SK-N-SH (cell line): ENCODE data around the gene SAMD4B. TPM values are rescaled to one million over a fixed set of nuclear protein-coding genes. Genes with fewer than 3 reads are reported as not detected.

Experiments
- CTCF ChIA-PET: fragments of 300-600, 350-600 bp; formaldehyde crosslinking; extraction: SDS; loops from one replicate; lab custom pipeline; 2021; lab: Yijun Ruan, JAX
- POLR2A ChIA-PET: fragments of 350-600 bp; sonication (Branson Sonifier 250); formaldehyde crosslinking; extraction: SDS; loops from one replicate; lab custom pipeline; 2020; ENCODE audit warnings: antibody characterized with exemption, inconsistent platforms; lab: Yijun Ruan, JAX
- DNase-seq: peaks from one replicate; pipeline ENCODE4 v3.0.0; 2012
- H2AFZ ChIP-seq: fragments of 200-600 bp; sonication (generic); 2 replicates; pipeline ENCODE4 v1.8.1; 2016; ENCODE audit warnings: antibody characterized with exemption, mild to moderate bottlenecking, low read depth
- H3F3A ChIP-seq: fragments of 200-600 bp; sonication (generic); replicated peaks from 2 replicates; pipeline ENCODE3; 2016; ENCODE audit warnings: antibody characterized with exemption, mild to moderate bottlenecking; ENCODE audit not compliant: insufficient read depth
- H3K27ac ChIP-seq, 2 experiments: fragments of 200-500 bp in 1 of 2; fragments of 200-600 bp in 1 of 2; sonication (Bioruptor generic) in 1 of 2; sonication (generic), shearing (Covaris generic) in 1 of 2; 2 replicates each; pipeline versions ENCODE4 v1.5.1 to v1.6.1; 2014 to 2016; ENCODE audit warnings: low read depth in 2 of 2, inconsistent platforms in 1 of 2, low read length in 1 of 2, mild to moderate bottlenecking in 1 of 2, mixed read lengths in 1 of 2
- H3K27me3 ChIP-seq: fragments of 200-600 bp; sonication (generic), shearing (Covaris generic); 2 replicates; pipeline ENCODE4 v1.6.1; 2016; ENCODE audit warnings: mixed run types; ENCODE audit not compliant: insufficient read depth
- H3K36me3 ChIP-seq, 2 experiments: fragments of 200-500 bp in 1 of 2; fragments of 200-600 bp in 1 of 2; sonication (Bioruptor generic) in 1 of 2; sonication (generic) in 1 of 2; replicated peaks in 1 of 2; 2 replicates each; pipeline versions ENCODE3 to v1.5.1; 2014 to 2016; ENCODE audit warnings: low read length in 1 of 2, mild to moderate bottlenecking in 1 of 2; ENCODE audit not compliant: insufficient read depth in 2 of 2, control insufficient read depth in 1 of 2
- H3K4me1 ChIP-seq, 2 experiments: fragments of 200-500 bp in 1 of 2; fragments of 200-600 bp in 1 of 2; sonication (Bioruptor generic) in 1 of 2; sonication (generic), shearing (Covaris generic) in 1 of 2; 2 replicates each; pipeline versions ENCODE4 v1.5.1 to v1.6.1; 2014 to 2016; ENCODE audit warnings: low read depth in 1 of 2, low read length in 1 of 2, mixed run types in 1 of 2; ENCODE audit not compliant: insufficient read depth in 2 of 2, control insufficient read depth in 1 of 2
- H3K4me2 ChIP-seq: fragments of 200-600 bp; sonication (generic), shearing (Covaris generic); 2 replicates; pipeline ENCODE4 v1.6.1; 2017; ENCODE audit warnings: mixed run types
- H3K4me3 ChIP-seq, 2 experiments: fragments of 200-500 bp in 1 of 2; fragments of 200-600 bp in 1 of 2; sonication (Bioruptor generic) in 1 of 2; sonication (generic), shearing (Covaris generic) in 1 of 2; 2 replicates each; pipeline versions ENCODE4 v1.5.1 to v1.8.1; 2014 to 2016; ENCODE audit warnings: low read depth in 2 of 2, inconsistent platforms in 1 of 2, low read length in 1 of 2, mild to moderate bottlenecking in 1 of 2, mixed read lengths in 1 of 2, moderate library complexity in 1 of 2
- H3K79me2 ChIP-seq: fragments of 200-600 bp; sonication (generic); 2 replicates; pipeline ENCODE4 v1.8.1; 2017; ENCODE audit warnings: mild to moderate bottlenecking; ENCODE audit not compliant: insufficient read depth
- H3K9ac ChIP-seq: fragments of 200-600 bp; sonication (generic); 2 replicates; pipeline ENCODE4 v1.6.1; 2017; ENCODE audit warnings: mixed run types
- H3K9me2 ChIP-seq: fragments of 200-600 bp; sonication (generic); 2 replicates; pipeline ENCODE4 v1.6.1; 2017; ENCODE audit warnings: mixed run types
- H3K9me3 ChIP-seq: fragments of 200-600 bp; sonication (generic); 2 replicates; pipeline ENCODE4 v1.6.1; 2017; ENCODE audit warnings: mixed run types, mild to moderate bottlenecking, moderate library complexity
- H4K20me1 ChIP-seq: fragments of 200-600 bp; sonication (generic); 2 replicates; pipeline ENCODE4 v1.6.1; 2017; ENCODE audit warnings: mild to moderate bottlenecking, mixed run types; ENCODE audit not compliant: insufficient read depth
- CHD2 ChIP-seq: fragments of 150-350 bp; IDR thresholded peaks from 2 replicates; pipeline ENCODE4 v1.6.1; 2018; ENCODE audit warnings: low read length; ENCODE audit not compliant: partially characterized antibody
- ELF1 ChIP-seq: IDR thresholded peaks from 2 replicates; pipeline ENCODE4 v1.4.0; 2012
- EZH2phosphoT487 ChIP-seq: fragments of 200-600 bp; sonication (generic); IDR thresholded peaks from 2 replicates; pipeline ENCODE4 v1.6.1; 2017; ENCODE audit warnings: low read depth, mixed run types, mild to moderate bottlenecking, antibody characterized with exemption, moderate library complexity, borderline replicate concordance
- FOSL2 ChIP-seq: IDR thresholded peaks from 2 replicates; pipeline ENCODE4 v1.4.0; 2012; ENCODE audit warnings: low read depth, mild to moderate bottlenecking, moderate library complexity, borderline replicate concordance
- FOXJ3 ChIP-seq: sonication (generic); formaldehyde crosslinking; IDR thresholded peaks from 2 replicates; pipeline ENCODE4 v1.5.1; 2020; ENCODE audit warnings: mild to moderate bottlenecking, missing genetic modification reagents
- GABPA ChIP-seq: IDR thresholded peaks from 2 replicates; pipeline ENCODE4 v1.4.0; 2012; ENCODE audit warnings: low read depth, mild to moderate bottlenecking
- GATA2 ChIP-seq: sonication (generic); formaldehyde crosslinking; IDR thresholded peaks from 2 replicates; pipeline ENCODE4 v1.5.0; 2020; ENCODE audit warnings: mild to moderate bottlenecking, missing genetic modification reagents
- JUND ChIP-seq: IDR thresholded peaks from 2 replicates; pipeline ENCODE4 v1.4.0; 2012
- MEF2A ChIP-seq: IDR thresholded peaks from 2 replicates; pipeline ENCODE4 v1.4.0; 2012; ENCODE audit warnings: low read depth, borderline replicate concordance
- NRF1 ChIP-seq: IDR thresholded peaks from 2 replicates; pipeline ENCODE4 v1.6.1; 2012; ENCODE audit warnings: low read depth, mild to moderate bottlenecking, low read length
- POLR2AphosphoS5 ChIP-seq: IDR thresholded peaks from 2 replicates; pipeline ENCODE4 v1.6.1; 2012; ENCODE audit warnings: low read depth, low read length
- RAD21 ChIP-seq: IDR thresholded peaks from 2 replicates; pipeline ENCODE4 v1.6.1; 2012; ENCODE audit warnings: mild to moderate bottlenecking, low read length
- RCOR1 ChIP-seq: fragments of 150-350 bp; IDR thresholded peaks from 2 replicates; pipeline ENCODE4 v1.6.1; 2017; ENCODE audit warnings: antibody characterized with exemption, low read length
- RFX5 ChIP-seq: IDR thresholded peaks from 2 replicates; pipeline ENCODE4 v1.6.1; 2012; ENCODE audit warnings: mild to moderate bottlenecking, improper control_type of control experiment, low read length
- SIN3A ChIP-seq: IDR thresholded peaks from 2 replicates; pipeline ENCODE4 v1.6.1; 2012; ENCODE audit warnings: low read depth, mild to moderate bottlenecking, low read length, moderate library complexity, borderline replicate concordance
- SMC3 ChIP-seq: IDR thresholded peaks from 2 replicates; pipeline ENCODE4 v1.6.1; 2012; ENCODE audit warnings: low read depth, low read length, improper control_type of control experiment
- TAF1 ChIP-seq: IDR thresholded peaks from 2 replicates; pipeline ENCODE4 v1.6.1; 2012; ENCODE audit warnings: low read depth, mild to moderate bottlenecking, low read length, moderate library complexity, borderline replicate concordance
- TEAD4 ChIP-seq: IDR thresholded peaks from 2 replicates; pipeline ENCODE4 v1.4.0; 2012; ENCODE audit warnings: mild to moderate bottlenecking, borderline replicate concordance; ENCODE audit not compliant: insufficient read depth
- WGBS: methylation state at CpG from one replicate; pipeline ENCODE4 v1.1.6; 2017; ENCODE audit warnings: low lambda C conversion rate; 5-methylcytosine and 5-hydroxymethylcytosine counted together
- polyA plus RNA-seq, 3 experiments: library from polyadenylated mRNA; depleted of rRNA; stranded (reverse); fragments of >200 nt; gene quantifications; 2 replicates each; pipeline ENCODE4 v1.2.3, GENCODE V29; 2012
- TF ChIP-seq, protein P1 (sequence below): IDR thresholded peaks from 2 replicates; pipeline ENCODE4 v1.4.0; 2012; ENCODE audit warnings: low read depth, borderline replicate concordance
- TF ChIP-seq, protein P2 (sequence below): IDR thresholded peaks from 2 replicates; pipeline ENCODE4; 2012
- TF ChIP-seq, protein P3 (sequence below): fragments of 150-350 bp; IDR thresholded peaks from 2 replicates; pipeline ENCODE4 v1.6.1; 2016; ENCODE audit warnings: mild to moderate bottlenecking, low read depth, low read length
- TF ChIP-seq, protein P4 (sequence below): IDR thresholded peaks from 2 replicates; pipeline ENCODE4 v1.4.0; 2012; ENCODE audit warnings: low read depth

Gene SAMD4B
- polyA plus RNA-seq, 1 of the 3 experiments (the other 2 are of a cell fraction) = 83.0 TPM

DNA sequence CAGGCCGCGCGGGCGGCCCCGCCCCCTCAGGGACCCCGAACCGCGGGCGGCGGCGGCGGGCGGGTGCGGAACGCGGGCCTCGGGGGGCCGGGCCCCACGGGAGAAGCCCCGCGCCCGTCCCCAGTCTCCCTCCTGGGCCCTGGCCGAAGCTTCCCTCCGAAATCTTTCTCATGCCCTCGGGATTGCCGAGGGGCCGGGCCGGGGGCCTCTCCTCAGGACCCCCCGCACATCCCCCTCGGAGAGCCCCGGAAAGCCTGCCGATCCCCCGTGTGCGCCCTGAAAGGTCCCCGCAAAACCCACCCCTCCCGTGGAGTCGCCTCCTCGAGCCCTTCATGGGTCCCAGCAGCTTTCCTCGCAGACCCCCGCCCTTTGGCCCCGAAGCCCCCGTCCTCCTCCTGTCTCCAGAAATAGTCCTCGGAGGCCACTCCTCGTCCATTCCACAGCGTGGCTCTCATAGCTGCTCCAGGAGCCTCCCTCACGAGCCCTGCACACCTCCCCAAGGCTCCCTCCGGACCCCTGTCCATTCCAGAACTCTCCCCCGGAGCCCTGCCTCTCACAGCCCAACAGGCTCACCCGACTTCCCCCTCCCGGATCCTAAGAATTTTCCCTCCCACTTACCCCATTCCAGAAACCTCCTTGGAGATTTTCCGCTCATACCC is 555 bp downstream of the SAMD4B start:
- TF ChIP-seq RAD21 = no peak
- TF ChIP-seq, protein P1, sequence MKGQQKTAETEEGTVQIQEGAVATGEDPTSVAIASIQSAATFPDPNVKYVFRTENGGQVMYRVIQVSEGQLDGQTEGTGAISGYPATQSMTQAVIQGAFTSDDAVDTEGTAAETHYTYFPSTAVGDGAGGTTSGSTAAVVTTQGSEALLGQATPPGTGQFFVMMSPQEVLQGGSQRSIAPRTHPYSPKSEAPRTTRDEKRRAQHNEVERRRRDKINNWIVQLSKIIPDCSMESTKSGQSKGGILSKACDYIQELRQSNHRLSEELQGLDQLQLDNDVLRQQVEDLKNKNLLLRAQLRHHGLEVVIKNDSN = no peak
- TF ChIP-seq JUND = no peak
- TF ChIP-seq, protein P2, sequence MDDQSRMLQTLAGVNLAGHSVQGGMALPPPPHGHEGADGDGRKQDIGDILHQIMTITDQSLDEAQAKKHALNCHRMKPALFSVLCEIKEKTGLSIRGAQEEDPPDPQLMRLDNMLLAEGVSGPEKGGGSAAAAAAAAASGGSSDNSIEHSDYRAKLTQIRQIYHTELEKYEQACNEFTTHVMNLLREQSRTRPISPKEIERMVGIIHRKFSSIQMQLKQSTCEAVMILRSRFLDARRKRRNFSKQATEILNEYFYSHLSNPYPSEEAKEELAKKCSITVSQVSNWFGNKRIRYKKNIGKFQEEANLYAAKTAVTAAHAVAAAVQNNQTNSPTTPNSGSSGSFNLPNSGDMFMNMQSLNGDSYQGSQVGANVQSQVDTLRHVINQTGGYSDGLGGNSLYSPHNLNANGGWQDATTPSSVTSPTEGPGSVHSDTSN = no peak
- TF ChIP-seq MEF2A = no peak
- TF ChIP-seq TEAD4 = no peak
- TF ChIP-seq POLR2AphosphoS5 = no peak
- no peak for TF ChIP-seq RFX5
- TF ChIP-seq CHD2 = no peak
- no peak for TF ChIP-seq FOSL2
- TF ChIP-seq GATA2 (CRISPR knock-in tag) = no peak
- TF ChIP-seq ELF1 = no peak
- TF ChIP-seq GABPA = no peak
- Histone ChIP-seq H3K4me3 (peak overlapping the region; percentile 76 to 81), H2AFZ (no peak overlapping the region), H4K20me1 (peaks cover 37% of the 10 kb centered on the region), H3K36me3 (peaks cover 16 to 17% of the 10 kb centered on the region in 2 experiments), H3K9ac (peak overlapping the region; percentile 93), H3K9me2 (no peaks in the 10 kb centered on the region), H3K4me1 (peaks cover 0 to 15% of the 10 kb centered on the region in 2 experiments; a peak in 3 of 4 replicates), H3K4me2 (peak overlapping the region; percentile 71), H3K27ac (peak overlapping the region in 1 of 2 experiments; percentile 39; a peak in 2 of 4 replicates), H3K9me3 (no peaks in the 10 kb centered on the region), H3F3A (peaks cover 5% of the 10 kb centered on the region), H3K79me2 (peaks cover 53% of the 10 kb centered on the region), H3K27me3 (no peaks in the 10 kb centered on the region)
- CTCF ChIA-PET = interaction anchor here (0.6 to 2.7 kb wide), 10 partner anchors 10 to 221 kb away, joined by 3 to 10 read pairs (median 4); no protein-coding TSS in a partner anchor
- DNase-seq = peak; percentile 33
- 4% methylated on average over 9 of the region's 51 CpGs for WGBS
- POLR2A ChIA-PET = interaction anchor here (1.0 to 1.4 kb wide), 3 partner anchors 19 to 93 kb away, joined by 3 to 6 read pairs (median 4); partner anchors contain the start of gene RPS16

DNA sequence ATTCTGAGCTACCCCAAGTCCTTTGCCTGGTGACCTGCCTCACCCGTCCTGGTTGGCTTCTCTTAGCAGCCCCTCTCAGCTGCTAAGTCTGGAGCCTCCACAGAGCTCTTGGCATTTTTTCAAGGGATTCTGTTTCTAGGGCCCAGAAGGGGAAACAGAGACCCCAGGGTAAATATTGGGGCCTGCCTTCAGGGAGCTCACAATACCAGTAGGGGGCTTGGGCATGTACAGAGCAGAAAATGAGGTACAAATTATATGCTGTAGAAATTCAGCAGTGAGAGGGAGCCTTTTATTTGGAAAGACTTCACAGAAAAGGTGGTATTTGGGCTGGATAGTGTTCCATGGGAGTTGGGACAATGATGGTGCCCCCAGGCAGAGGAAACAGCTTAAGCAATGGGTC is 3.7 kb downstream of the SAMD4B start:
- Histone ChIP-seq H3K36me3 (peaks cover 24 to 34% of the 10 kb centered on the region in 2 experiments), H3K9me3 (no peaks in the 10 kb centered on the region), H3K27ac (no peak overlapping the region), H3K4me2 (no peak overlapping the region), H3K4me1 (peaks cover 0 to 12% of the 10 kb centered on the region in 2 experiments; a peak in 3 of 4 replicates), H4K20me1 (peaks cover 52% of the 10 kb centered on the region), H2AFZ (no peak overlapping the region), H3K4me3 (no peak overlapping the region), H3K9ac (no peak overlapping the region), H3F3A (peaks cover 4% of the 10 kb centered on the region), H3K27me3 (no peaks in the 10 kb centered on the region), H3K79me2 (peaks cover 82% of the 10 kb centered on the region), H3K9me2 (no peaks in the 10 kb centered on the region)
- CTCF ChIA-PET = no interaction called here
- POLR2A ChIA-PET = no interaction called here
- DNase-seq = no peak
- WGBS = 91% methylated on average over 1 of the region's 1 CpG
- TF ChIP-seq, protein P3, sequence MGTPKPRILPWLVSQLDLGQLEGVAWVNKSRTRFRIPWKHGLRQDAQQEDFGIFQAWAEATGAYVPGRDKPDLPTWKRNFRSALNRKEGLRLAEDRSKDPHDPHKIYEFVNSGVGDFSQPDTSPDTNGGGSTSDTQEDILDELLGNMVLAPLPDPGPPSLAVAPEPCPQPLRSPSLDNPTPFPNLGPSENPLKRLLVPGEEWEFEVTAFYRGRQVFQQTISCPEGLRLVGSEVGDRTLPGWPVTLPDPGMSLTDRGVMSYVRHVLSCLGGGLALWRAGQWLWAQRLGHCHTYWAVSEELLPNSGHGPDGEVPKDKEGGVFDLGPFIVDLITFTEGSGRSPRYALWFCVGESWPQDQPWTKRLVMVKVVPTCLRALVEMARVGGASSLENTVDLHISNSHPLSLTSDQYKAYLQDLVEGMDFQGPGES = no peak
- TF ChIP-seq TAF1 (no peak), SIN3A (no peak), NRF1 (no peak), ELF1 (no peak), RFX5 (no peak), RCOR1 (no peak), SMC3 (no peak), MEF2A (no peak), FOXJ3 (CRISPR knock-in tag) (no peak), EZH2phosphoT487 (no peak), FOSL2 (no peak)
- TF ChIP-seq, protein P4, sequence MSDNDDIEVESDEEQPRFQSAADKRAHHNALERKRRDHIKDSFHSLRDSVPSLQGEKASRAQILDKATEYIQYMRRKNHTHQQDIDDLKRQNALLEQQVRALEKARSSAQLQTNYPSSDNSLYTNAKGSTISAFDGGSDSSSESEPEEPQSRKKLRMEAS = no peak
